ENCODE results near the gene OTOS.

Gene OTOS

DNA sequence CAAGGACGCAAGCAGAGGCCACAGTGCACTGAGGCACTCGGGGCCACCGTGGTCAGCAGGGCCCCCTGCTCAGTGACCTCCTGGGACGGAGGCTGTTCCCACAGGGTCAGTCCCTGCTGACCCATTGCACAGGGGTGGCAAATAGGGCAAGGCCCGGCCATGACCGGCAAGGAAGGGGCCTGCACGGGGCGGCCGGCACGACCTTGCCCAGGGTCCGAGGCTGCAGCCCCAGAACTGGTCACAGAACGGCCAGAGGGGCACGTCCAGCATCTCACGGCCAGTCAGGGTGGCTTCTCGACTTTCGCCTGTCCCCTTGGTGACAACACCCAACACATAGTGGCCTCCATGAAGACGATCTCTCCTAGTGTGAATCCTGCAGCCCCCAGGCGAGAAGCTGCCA, 27.6 kb upstream of the OTOS start:
- no peak for DNase-seq (ENCODE audit: low read depth in 2 of 2)

- DNase-seq (ENCODE audit: low read depth in 2 of 2) = no peak
Measured at GRCh38 chr2:240167588-240167880, 27.1 kb upstream of the OTOS start.

GRCh38 chr2:240166761-240167587, 26.5 kb upstream of the OTOS start:
- DNase-seq (ENCODE audit: low read depth in 2 of 2) = no peak

DNA sequence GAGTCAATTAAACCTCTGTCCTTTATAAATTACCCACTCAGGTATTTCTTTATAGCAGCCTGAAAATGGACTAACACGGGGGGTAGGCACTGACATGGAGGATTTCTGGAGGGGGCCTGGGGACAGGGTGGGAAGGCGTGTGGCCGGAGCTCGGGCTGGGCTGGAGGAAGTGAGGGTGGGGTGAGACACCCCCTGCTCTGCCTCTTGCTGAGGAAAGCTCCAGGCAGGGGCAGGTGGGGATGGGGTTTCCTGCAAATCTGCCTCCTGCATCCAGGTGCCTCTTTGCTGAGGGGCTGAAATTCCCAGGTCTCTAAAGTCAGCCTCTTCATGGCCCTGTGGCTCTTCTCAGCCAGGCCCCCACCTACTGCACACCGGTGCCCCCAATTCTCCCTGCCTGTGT, 25.7 kb upstream of the OTOS start:
- DNase-seq (ENCODE audit: low read depth in 2 of 2) = no peak

DNA sequence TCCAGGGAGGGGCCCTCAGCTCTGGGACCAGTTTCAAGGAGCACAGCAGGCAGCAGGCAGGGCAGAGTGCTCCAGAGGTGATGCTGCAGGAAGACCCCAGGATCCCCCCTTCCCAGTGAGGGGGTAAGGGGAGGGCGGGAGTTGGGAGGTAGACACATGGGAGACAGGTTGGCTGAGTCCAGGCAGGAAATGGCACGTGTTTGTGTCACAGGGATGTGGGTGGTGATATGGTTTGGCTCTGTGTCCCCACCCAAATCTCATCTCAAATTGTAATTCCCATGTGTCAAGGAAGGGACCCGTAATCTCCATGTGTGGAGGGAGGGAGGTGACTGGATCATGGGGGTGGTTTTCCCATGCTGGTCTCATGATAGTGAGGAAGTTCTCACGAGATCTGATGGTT, 25.2 kb upstream of the OTOS start:
- DNase-seq (ENCODE audit: low read depth in 2 of 2) = no peak

DNA sequence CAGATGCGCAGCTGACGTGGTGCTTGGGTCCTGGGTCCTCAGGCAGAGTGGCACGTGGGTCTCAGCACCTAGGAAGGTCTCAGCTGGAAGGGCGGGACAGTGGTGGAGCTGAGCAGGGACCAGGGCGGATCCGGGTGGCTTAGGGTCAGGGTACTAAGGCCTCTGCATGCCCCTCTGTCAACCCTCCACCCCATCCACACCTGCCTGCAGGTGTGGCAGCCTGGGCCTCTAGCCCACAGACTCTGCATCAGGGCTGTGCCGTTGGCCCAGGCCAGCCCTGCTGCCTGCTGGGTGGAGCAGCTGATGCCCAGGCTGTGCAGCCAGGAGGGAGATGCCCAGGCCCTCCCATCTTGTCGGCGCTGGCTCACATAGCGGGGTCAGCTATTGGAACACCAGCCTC, 24.6 kb upstream of the OTOS start:
- DNase-seq (ENCODE audit: low read depth in 2 of 2) = no peak

DNA sequence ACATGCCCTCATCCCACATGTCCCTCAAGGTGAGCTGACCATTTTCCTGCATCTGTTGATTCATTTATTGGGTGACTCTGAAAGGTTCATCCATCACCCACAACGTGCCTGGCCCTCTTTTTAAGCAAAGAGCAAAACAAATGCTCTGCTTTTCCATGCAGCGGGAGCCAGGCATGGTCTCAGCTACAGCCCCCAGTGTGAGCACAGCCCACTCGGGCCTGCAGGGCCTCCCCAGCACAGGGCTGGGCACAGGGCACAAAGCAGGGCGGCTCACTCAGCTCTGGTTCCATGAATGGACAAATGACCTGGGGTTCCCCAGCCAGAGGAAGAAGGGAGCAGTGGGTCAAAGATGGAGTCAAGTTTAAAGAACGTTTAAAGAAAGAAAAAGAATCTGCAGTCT, 24.1 kb upstream of the OTOS start:
- DNase-seq (ENCODE audit: low read depth in 2 of 2) = no peak

GRCh38 chr2:240163844-240164574, 23.6 kb upstream of the OTOS start:
- no peak for DNase-seq (ENCODE audit: low read depth in 2 of 2)

DNA sequence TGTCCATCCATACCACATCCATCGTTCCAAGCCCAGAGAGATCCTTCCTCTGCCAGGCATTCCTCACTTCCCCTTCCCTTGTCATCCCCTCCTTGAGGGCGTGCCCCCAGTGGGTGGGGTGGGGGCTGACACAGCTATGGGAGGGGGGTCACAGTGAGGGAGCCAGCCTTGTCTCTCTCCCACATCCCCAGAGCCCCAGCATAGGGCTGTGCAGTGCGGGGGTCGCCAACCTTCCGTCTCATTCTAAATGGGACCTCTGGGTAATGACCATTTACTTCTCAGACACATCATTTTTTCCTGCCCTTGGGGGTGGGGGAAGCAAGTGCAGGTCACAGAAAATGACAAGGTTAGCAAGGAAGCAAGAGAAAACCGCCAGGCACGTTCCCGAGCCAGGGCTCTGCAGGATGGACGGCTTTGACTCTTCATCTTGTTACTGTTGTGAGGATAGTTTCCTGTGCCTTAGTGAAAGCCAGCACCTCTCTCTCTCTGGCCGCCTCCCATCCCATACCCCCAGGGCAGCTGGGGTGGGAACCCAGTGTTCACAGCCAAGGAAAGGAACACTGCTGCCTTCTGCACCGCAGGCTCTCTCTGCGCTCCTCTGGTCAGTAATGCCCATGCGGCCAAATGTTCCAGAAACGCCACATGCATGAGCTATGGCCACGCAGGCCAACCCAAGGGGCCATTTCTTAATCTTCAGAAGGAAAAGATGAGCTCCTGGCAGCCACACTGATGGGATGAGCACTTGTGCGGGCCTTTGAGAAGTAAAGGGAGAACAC, 22.7 kb upstream of the OTOS start:
- DNase-seq (ENCODE audit: low read depth in 2 of 2) = no peak

- DNase-seq (ENCODE audit: low read depth in 2 of 2) = no peak
Measured at GRCh38 chr2:240162531-240162930, 22.1 kb upstream of the OTOS start.

DNA sequence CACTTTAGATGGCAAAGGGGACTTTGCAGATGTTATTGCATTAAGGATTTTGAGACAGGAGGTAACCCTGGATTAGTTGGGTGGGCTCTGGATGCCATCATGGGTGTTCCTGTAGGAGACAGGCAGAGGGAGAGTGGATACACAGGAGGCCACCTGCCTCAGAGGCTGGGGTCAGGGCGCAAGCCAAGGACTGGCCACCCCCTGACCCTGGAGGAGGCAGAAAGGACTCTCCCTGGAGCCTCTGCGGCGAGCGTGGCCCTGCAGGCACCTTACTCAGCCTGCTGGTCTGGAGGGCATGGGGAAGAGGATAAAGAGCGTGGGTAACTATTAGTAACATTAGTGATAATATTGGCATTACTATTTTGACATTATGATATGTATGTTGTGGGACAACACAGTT, 21.6 kb upstream of the OTOS start:
- DNase-seq (ENCODE audit: low read depth in 2 of 2) = no peak

DNA sequence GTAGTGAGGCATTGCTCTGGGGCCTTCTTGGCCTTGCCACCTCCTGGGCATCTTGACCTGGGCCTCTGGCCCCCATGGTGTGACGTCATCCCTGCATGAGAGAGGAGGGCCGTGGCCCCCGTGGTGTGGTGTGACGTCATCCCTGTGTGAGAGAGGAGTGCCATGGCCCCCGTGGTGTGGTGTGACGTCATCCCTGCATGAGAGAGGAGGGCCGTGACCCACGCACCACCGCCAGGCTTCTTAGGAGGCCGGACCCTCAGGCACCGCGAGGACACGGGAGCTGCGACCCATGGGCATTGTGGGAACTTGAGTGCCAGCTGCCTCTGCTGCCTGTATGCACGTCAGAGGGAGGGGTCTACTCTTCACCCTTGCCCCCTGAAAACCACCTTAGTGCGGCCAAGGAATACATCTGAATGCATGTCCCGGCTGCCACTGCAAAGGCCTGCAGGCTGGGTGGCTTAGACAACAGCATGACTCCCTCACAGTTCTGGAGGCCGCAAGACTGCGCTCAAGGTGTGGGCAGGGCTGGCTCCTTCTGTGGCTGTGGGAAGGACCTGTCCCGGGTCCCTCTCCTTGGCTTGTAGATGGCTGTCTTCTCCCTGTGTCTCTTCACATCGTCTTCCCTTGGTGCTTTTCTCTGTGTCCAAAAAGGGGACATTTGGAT, 20.8 kb upstream of the OTOS start:
- DNase-seq (ENCODE audit: low read depth in 2 of 2) = no peak

- DNase-seq (ENCODE audit: low read depth in 2 of 2) = no peak
Measured at GRCh38 chr2:240160291-240161086, 20.0 kb upstream of the OTOS start.

- DNase-seq (ENCODE audit: low read depth in 2 of 2) = no peak
Measured at GRCh38 chr2:240159251-240159839, 18.9 kb upstream of the OTOS start.

- no peak for DNase-seq (ENCODE audit: low read depth in 2 of 2)
Measured at GRCh38 chr2:240157147-240157470, 16.7 kb upstream of the OTOS start.

DNA sequence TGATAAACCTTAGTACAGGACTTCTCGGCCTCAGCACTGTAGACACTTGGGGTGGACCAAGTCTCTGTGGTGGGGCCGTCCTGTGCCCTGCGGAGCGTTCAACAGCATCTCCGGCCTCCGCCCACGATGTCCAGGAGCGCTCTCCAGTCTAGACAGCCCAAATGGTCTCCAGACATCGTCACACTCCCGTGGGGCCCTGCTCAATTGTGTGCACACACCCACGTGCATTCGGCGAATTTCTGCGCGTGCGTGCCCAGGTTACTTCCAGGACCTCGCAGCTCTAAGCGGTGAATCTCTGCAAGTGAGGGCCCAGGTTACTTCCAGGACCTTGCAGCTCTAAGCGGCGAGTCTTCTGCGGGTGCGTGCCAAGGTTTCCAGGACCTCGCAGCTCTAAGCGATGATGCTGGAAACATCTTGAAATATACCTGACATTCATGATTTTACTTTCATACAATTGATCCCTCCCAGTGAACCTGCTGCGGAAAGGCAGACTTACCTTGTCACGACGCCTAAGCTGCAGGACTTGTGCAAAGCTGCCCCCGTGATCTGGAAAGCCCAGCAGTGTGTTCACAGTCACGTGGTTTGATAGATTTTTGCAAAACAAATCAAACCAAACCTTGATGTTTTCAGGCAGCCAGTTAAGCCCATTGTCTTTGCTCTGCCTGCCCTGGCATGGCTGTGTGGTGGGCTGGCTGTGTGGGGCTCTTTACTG, 16.1 kb upstream of the OTOS start:
- DNase-seq (ENCODE audit: low read depth in 2 of 2) = no peak

DNA sequence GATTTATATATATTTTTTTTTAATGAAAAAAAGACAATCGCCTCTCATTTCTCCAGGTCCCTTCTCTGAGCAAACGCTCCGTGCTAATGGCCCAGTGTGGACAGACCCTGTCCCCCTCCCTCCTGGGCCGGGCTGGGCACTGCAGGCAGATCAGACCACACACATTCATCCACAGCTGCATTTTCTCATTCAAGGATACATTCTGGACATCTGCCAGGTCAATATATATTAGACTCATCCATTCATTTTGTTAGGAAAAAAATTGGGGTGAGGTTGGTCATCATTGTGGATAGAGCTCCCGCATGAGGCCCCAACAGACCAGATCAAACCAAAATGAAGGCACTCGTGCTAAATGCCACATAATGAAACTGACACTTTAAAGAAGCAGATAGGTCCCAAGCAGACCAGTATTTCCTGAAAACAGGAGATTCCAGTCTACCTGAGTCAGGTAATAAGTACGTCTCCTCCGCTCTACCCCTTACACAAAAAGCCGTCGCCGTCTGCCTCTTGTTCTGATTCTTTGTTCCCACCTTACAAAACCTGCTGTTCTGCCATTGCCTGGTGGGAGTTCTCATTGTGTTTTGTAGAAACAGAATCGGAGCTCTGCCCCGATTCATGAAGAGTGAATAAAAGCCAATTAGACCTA, 15.4 kb upstream of the OTOS start:
- DNase-seq (ENCODE audit: low read depth in 2 of 2) = no peak

DNA sequence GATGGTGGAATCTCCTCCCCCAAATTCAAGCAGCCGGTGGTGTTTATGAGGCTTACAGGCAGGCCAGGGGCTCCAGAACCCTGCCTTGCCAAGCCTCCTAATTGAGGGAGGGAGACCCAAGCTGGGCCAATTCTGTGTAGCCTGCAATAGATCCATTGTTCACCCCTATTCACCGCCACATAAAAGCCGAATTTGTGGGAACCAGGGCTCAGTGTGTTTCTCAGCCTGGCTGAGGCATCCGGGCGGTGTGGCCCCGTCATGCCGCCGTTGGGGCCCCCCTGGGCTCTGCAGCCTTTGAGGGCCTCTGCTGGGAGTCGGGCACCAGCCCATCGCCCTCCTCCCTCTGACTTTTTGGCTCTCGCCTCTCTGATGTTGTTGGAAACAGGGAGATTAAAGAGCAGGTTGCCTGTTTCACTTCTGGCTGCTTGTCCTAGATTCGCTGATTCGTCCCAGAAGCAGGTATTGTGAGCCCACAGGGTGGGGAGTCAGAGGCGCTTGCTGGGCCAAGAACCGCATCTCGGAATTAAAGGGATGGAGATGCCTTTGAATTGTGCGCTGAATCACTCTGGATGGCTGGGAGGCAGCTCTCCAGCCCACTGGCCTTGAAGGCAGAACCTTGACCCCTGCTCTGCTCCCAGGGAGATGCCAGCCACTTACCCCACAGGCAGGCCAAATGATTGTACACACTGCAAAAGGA, 14.7 kb upstream of the OTOS start:
- DNase-seq (ENCODE audit: low read depth in 2 of 2) = no peak

DNA sequence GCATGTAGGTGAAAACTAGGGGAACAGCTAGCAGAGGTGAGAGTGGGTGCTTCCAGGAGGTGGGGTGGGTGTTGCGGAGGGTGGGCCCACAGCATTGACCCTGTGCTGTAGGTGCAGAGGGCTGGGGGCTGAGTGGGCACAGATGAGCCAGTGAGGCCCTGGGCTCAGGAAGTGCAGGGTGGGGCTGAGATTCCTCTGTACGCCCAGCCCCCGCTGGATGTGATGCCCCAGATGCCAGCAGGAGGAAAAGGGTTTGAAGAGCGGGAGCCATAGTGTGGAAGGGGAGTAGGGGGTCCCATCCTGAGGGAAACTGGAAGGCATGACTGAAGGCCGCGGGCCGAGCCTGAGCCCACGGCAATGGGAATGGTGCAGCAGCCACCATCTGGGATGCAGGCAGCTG, 14.1 kb upstream of the OTOS start:
- DNase-seq (ENCODE audit: low read depth in 2 of 2) = no peak

Measured in stimulated activated CD4-positive, alpha-beta T cell treated with anti-CD3 and anti-CD28 coated beads, Interleukin-1b, Interleukin-23, amount 100 ng/mL, for 1 hour (primary cell).